GM12878 (cell line): ENCODE measurements around the gene LSAMP. TPM values are rescaled to one million over a fixed set of nuclear protein-coding genes. Genes with fewer than 3 reads are reported as not detected.
A peak's percentile ranks its signal among the peaks of the same experiment; 100 is the strongest.

Source experiments
- ATAC-seq: fragments of 200-7000 bp; cut with Tn5 transposase; 3 replicates; pipeline ENCODE4 v1.9.1; 2020; ENCODE audit warnings: mild to moderate bottlenecking, moderate library complexity
- BruUV-seq: library from RNA; stranded (reverse); fragments of 400-500 nt; replicated peaks from 2 replicates; lab custom pipeline; 2021; lab: Mats Ljungman, UMichigan
- CTCF ChIA-PET: fragments of 300-600 bp; sonication (Branson Sonifier 250); formaldehyde crosslinking; extraction: SDS; loops from one replicate; lab custom pipeline; 2021; ENCODE audit warnings: inconsistent platforms; lab: Yijun Ruan, JAX
- POLR2A ChIA-PET: fragments of 350-600 bp; formaldehyde crosslinking; extraction: SDS; loops from one replicate; lab custom pipeline; 2021; ENCODE audit warnings: inconsistent platforms; lab: Charles Lee
- RAD21 ChIA-PET: fragments of 300-600 bp; sonication (Branson Sonifier 250); formaldehyde crosslinking; loops from one replicate; lab custom pipeline; 2023; ENCODE audit warnings: antibody characterized with exemption; ENCODE audit not compliant: unreplicated experiment; lab: Charles Lee
- SMC1A ChIA-PET: fragments of 300-600 bp; sonication (Branson Sonifier 250); formaldehyde crosslinking; loops from one replicate; lab custom pipeline; 2023; ENCODE audit not compliant: unreplicated experiment, uncharacterized antibody; lab: Charles Lee
- DNase-seq: peaks from one replicate; pipeline ENCODE4 v3.0.0-alpha.2; 2011; ENCODE audit warnings: low read depth, low spot score
- FAIRE-seq: peaks from 3 replicates; lab custom pipeline; 2011; peaks lifted over from hg19 to GRCh38; lab: Jason Lieb, UNC
- H2AFZ ChIP-seq: 2 replicates; pipeline ENCODE4 v1.6.0; 2011; ENCODE audit warnings: low read depth, low read length, control low read depth; ENCODE audit not compliant: control insufficient read depth
- H3K27ac ChIP-seq: 2 replicates; pipeline ENCODE4 v1.5.1; 2011; ENCODE audit warnings: control low read depth; ENCODE audit not compliant: control insufficient read depth, insufficient read depth
- H3K27me3 ChIP-seq, 2 experiments: replicated peaks in 1 of 2; 2 replicates each; pipeline versions ENCODE4 v1.6.0 to v1.6.1; 2011; ENCODE audit warnings: low read length in 1 of 2; ENCODE audit not compliant: control insufficient read depth in 2 of 2, insufficient read depth in 2 of 2
- H3K36me3 ChIP-seq, 2 experiments: 2 replicates each; pipeline ENCODE4 v1.5.1; 2011; ENCODE audit warnings: low read length in 1 of 2; ENCODE audit not compliant: control insufficient read depth in 2 of 2, insufficient read depth in 2 of 2
- H3K4me1 ChIP-seq: 2 replicates; pipeline ENCODE4 v1.6.1; 2011; ENCODE audit warnings: mild to moderate bottlenecking, low read length, moderate library complexity, mixed read lengths; ENCODE audit not compliant: control insufficient read depth, insufficient read depth
- H3K4me2 ChIP-seq: 2 replicates; pipeline ENCODE4 v1.6.0; 2011; ENCODE audit warnings: control low read depth; ENCODE audit not compliant: control insufficient read depth, insufficient read depth
- H3K4me3 ChIP-seq: fragments of 200-600 bp; sonication (generic); 2 replicates; pipeline ENCODE4 v1.5.1; 2016
- H3K79me2 ChIP-seq: 2 replicates; pipeline ENCODE4 v1.6.0; 2011; ENCODE audit warnings: low read length; ENCODE audit not compliant: control insufficient read depth, insufficient read depth
- H3K9ac ChIP-seq: 2 replicates; pipeline ENCODE4 v1.8.0; 2011; ENCODE audit warnings: low read length, control low read depth, mixed read lengths; ENCODE audit not compliant: control insufficient read depth, insufficient read depth
- H3K9me3 ChIP-seq: replicated peaks from 3 replicates; pipeline ENCODE4 v1.5.1; 2011; ENCODE audit warnings: mild to moderate bottlenecking, low read length; ENCODE audit not compliant: control insufficient read depth, insufficient read depth
- H4K20me1 ChIP-seq: 2 replicates; pipeline ENCODE4 v1.6.0; 2011; ENCODE audit not compliant: control insufficient read depth, insufficient read depth
- ASH2L ChIP-seq: fragments of 300-600, 200-600 bp; sonication (generic); IDR thresholded peaks from 2 replicates; pipeline ENCODE4 v1.6.1; 2017; ENCODE audit warnings: low read depth, mild to moderate bottlenecking, borderline replicate concordance
- CEBPZ ChIP-seq: fragments of 150-350 bp; IDR thresholded peaks from 2 replicates; pipeline ENCODE4 v1.6.1; 2016; ENCODE audit warnings: low read depth, low read length
- KLF5 ChIP-seq: fragments of 450-650 bp; IDR thresholded peaks from 2 replicates; pipeline ENCODE4 v1.6.1; 2014; ENCODE audit warnings: mild to moderate bottlenecking; ENCODE audit not compliant: partially characterized antibody
- MAX ChIP-seq: IDR thresholded peaks from 2 replicates; pipeline ENCODE4 v1.6.1; 2012; ENCODE audit warnings: low read depth, low read length, improper control_type of control experiment
- NFYB ChIP-seq: IDR thresholded peaks from 2 replicates; pipeline ENCODE4 v1.6.1; 2011; ENCODE audit warnings: low read depth, mild to moderate bottlenecking, low read length, improper control_type of control experiment, moderate library complexity; ENCODE audit not compliant: insufficient read depth
- NKRF ChIP-seq: fragments of 450-650 bp; conservative IDR thresholded peaks from 2 replicates; pipeline ENCODE4 v1.6.1; 2017; ENCODE audit warnings: mild to moderate bottlenecking, moderate library complexity
- TAF1 ChIP-seq: IDR thresholded peaks from 2 replicates; pipeline ENCODE4 v1.6.1; 2011; ENCODE audit warnings: mild to moderate bottlenecking, low read depth, low read length, borderline replicate concordance
- ZNF592 ChIP-seq: fragments of 450-650 bp; IDR thresholded peaks from 2 replicates; pipeline ENCODE4 v1.6.1; 2017; ENCODE audit warnings: mild to moderate bottlenecking, moderate library complexity
- ZNF687 ChIP-seq: fragments of 450-650 bp; IDR thresholded peaks from 2 replicates; pipeline ENCODE4 v1.6.1; 2017; ENCODE audit warnings: mild to moderate bottlenecking, moderate library complexity
- WGBS: methylation state at CpG from one replicate; pipeline ENCODE4 v1.1.6; 2016; ENCODE audit warnings: low lambda C conversion rate; ENCODE audit not compliant: insufficient replicate concordance, insufficient coverage; ENCODE audit errors: missing lambda C conversion rate; 5-methylcytosine and 5-hydroxymethylcytosine counted together
- in situ Hi-C: fragments of 300-500 bp; cut with MboI; formaldehyde crosslinking; loops from 9 replicates; pipeline ENCODE4 v1.14.3; 2018; ENCODE audit warnings: mixed read lengths
- intact Hi-C: fragments of 100-400 bp; cut with micrococcal nuclease; formaldehyde crosslinking; loops from one replicate; pipeline ENCODE4 v1.14.2; 2022; ENCODE audit not compliant: unreplicated experiment
- polyA plus RNA-seq, 11 experiments: library from polyadenylated mRNA; depleted of rRNA in 4 of 11; unstranded in 6 of 11; stranded (reverse) in 5 of 11; fragments of >200 nt; fragmentation: Nextera tagmentation in 4 of 11; fragmentation: Illumina TruSeq in 1 of 11; extraction: Ambion mirVana in 4 of 11; extraction: Trizol in 1 of 11; gene quantifications; 1 replicate in 1 of 11; 2 replicates in 10 of 11; pipeline versions ENCODE4 v1.2.1 to v1.2.3, GENCODE V29; 2011 to 2016; ENCODE audit warnings: inconsistent platforms in 2 of 11, missing spikeins in 2 of 11, low read depth in 1 of 11
- total RNA-seq, 4 experiments: library from RNA; depleted of rRNA in 3 of 4; stranded (reverse); fragments of >200 nt in 3 of 4; fragmentation: Illumina TruSeq in 1 of 4; extraction: Trizol in 1 of 4; gene quantifications; 2 replicates each; pipeline versions ENCODE4 v1.2.1 to v1.2.3, GENCODE V29; 2013 to 2021

LSAMP gene
- total and polyA plus RNA-seq, 10 of the 15 experiments (the other 5 are each of a cell fraction or from before 2014, with no cell fraction given): 2.0 to 12.7 (median 6.5) TPM

- Histone ChIP-seq H3K4me2 (no peak overlapping the region), H3K9ac (no peak overlapping the region), H2AFZ (no peak overlapping the region), H3K27ac (no peak overlapping the region), H3K27me3 (no peaks in the 10 kb centered on the region), H4K20me1 (no peaks in the 10 kb centered on the region), H3K9me3 (no peaks in the 10 kb centered on the region), H3K79me2 (no peaks in the 10 kb centered on the region), H3K4me3 (no peak overlapping the region), H3K36me3 (no peaks in the 10 kb centered on the region), H3K4me1 (no peaks in the 10 kb centered on the region; the same call in 1 of the 2 replicates)
- FAIRE-seq: peak; percentile 18
- intact Hi-C loops (no loop called here), in situ Hi-C loops (no loop called here)
- POLR2A ChIA-PET: no interaction called here
- DNase-seq: no peak
- no TSS peak for BruUV-seq
- 0% methylated on average over 2 of the region's 2 CpGs for WGBS
- CTCF ChIA-PET: interaction anchor here (1.2 kb wide), 1 partner anchor 15 kb away, joined by 3 read pairs; no protein-coding TSS in a partner anchor
- RAD21 ChIA-PET: no interaction called here
- peak; percentile 67 for ATAC-seq
- SMC1A ChIA-PET: no interaction called here
- TF ChIP-seq NFYB (no peak), KLF5 (no peak), CEBPZ (no peak), ASH2L (no peak), ZNF592 (no peak), MAX (no peak), NKRF (no peak), ZNF687 (no peak), TAF1 (no peak)
Measured at GRCh38 chr3:115947325-115947724, 498.0 kb downstream of the LSAMP start.
